ENCODE data around the gene ANGEL1.

The ANGEL1 gene

GRCh38 chr14:76779221-76780057, 33.2 kb downstream of the ANGEL1 start:
- no peak for DNase-seq (ENCODE audit: low spot score)

DNA sequence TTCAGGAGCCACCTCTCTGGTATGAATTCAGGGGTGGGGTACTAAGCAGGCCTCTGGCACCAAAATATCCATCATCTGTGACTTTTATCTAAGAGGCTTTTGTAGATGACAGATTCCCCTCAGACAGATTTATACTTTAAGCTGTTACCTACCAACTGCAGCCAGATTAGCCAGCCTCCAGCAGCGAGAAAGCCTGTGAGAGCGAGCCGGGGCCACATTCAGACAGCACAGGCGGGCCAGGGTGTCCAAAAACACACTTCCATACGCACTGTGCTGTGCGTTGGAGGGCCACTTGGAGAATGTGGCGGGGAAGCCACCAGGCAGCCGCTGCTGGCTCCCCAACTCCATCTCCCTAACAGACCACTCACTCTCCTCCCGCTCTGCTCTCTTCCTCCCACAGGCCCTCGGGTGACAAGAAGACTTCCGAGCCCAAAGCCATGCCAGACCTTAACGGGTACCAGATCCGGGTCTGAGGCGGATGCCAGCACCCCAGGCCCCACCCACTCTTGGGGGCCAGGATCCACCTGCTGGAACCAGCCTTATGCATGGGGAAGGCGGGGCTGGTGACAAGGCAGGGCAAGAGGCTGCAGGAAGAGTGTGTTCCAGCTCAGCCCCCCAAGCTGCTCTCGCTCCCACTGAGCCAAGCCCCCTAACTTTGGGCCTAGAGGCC, 34.0 kb downstream of the ANGEL1 start:
- no peak for DNase-seq (ENCODE audit: low spot score)

DNA sequence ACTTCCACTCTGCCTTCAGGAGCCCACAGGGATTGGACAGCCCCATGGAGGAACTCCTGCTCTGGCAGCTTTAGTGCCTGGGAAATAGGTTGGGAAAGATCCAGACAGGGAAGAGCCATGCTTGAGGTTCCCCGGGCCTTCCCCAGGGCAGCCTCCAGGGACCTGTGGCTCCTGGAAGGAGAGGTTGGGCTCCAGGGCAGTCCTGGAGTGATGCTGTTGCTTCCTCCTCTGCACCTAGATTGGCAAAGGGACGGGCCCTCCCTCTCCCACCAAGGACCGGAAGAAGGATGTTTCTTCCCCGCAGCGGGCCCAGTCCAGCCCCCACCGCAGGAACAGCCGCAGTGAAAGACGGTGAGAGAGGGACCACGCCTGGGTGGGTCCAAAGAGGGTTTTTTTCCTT, 35.0 kb downstream of the ANGEL1 start:
- no peak for DNase-seq (ENCODE audit: low spot score)

GRCh38 chr14:76776428-76777251, 36.0 kb downstream of the ANGEL1 start:
- DNase-seq (ENCODE audit: low spot score), result no peak

DNA sequence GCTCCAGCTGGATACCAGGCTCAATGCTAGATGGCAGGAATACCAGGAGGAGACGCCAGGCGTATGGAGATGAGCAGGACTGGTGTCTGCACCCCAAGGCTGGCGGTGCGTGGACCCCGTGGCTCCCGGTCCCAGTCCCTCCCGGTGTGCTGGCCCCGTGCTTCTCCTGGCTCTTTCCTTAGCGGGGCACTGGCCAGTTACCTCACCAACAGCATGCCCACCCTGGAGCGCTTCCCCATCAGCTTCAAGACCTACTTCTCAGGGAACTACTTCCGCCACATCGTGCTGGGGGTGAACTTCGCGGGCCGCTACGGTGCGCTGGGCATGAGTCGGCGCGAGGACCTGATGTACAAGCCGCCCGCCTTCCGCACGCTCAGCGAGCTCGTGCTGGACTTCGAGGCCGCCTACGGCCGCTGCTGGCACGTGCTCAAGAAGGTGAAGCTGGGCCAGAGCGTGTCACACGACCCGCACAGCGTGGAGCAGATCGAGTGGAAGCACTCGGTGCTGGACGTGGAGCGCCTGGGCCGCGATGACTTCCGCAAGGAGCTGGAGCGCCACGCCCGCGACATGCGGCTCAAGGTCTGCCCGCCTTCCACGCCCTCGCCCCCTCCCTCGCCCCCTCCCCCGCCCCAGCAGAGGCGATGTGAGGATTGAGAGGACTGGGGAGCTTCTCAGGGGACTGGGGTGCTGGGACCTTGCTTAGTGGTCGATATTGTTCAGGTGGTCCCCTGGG, 36.8 kb downstream of the ANGEL1 start:
- no peak for DNase-seq (ENCODE audit: low spot score)

GRCh38 chr14:76774821-76775694, 37.6 kb downstream of the ANGEL1 start:
- DNase-seq (ENCODE audit: low spot score), result no peak

DNA sequence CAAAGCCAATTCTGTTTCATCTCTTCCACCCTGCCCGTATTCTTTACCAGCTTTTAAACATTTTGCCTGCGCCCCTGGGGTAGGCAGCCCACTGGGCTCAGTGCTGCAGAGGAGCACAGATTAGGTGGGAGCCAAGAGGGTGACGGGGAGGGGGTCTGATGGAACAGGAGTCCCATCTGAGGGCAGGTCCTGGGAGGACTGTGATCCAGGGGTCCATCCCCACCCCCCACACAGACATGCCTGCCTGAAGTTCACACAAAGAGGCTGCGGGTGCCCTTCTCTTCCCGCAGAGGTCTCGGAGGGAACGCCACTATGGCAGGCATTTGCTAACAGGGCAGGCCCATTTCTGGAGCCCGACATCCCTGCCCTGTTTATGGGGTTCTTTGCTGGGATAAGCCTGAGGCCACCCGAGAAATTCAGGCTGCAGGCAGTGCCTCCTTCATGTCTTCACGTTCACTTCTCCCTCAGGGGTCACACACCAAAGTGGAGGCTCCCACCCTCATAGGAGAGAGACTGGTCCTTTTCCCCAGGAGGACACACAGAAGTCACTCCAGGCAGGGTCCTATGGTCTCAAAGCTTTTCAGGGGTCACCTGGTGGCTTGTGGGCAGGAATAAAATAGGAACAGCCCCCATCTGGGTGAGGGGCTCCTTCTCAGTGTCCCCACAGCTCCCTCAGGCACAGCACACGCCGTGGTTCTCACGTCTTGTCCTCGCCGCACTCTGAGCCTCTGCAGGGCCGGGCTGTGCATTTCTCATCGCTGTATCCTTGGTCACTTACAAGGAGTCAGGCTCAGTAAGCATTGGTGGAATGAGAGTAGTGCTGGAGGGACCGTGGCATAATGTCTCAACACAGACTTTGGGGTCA, 38.5 kb downstream of the ANGEL1 start:
- DNase-seq (ENCODE audit: low spot score), result no peak

DNA sequence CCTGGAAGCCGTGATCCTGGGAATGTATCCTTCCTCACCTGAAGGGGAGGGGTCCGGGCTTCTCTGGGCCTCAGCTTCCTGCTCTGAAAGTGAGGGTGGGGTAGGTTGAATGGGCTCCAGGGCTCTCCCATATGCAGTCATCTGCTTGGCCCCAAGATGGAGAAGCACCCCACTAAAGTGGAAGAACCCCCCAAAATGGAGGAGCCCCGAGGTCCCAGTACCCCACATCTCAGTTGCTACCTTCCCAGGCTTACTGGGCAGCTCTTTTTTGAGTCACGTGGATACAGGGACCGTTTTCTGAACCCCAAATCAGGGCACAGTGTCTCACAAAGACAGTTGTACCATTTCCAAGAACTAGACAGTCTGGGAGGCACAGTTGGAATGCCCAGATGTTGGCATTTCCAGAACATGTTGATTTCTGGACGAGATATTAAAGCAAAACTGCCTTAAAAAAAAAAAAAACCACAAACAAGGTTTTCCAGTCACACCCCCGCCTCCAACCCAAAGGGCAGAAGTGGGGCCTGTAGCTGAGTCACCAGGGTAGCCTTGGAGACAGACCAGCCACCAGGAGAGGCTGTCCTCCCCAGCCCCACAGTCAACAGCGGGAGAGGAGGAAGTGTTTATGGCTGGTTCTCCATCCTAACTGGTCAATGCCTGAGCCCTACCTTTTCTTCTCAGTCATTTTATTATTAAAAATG, 39.3 kb downstream of the ANGEL1 start:
- DNase-seq (ENCODE audit: low spot score), result peak; percentile 18

GRCh38 chr14:76772300-76773187, 40.1 kb downstream of the ANGEL1 start:
- DNase-seq (ENCODE audit: low spot score), result no peak

DNA sequence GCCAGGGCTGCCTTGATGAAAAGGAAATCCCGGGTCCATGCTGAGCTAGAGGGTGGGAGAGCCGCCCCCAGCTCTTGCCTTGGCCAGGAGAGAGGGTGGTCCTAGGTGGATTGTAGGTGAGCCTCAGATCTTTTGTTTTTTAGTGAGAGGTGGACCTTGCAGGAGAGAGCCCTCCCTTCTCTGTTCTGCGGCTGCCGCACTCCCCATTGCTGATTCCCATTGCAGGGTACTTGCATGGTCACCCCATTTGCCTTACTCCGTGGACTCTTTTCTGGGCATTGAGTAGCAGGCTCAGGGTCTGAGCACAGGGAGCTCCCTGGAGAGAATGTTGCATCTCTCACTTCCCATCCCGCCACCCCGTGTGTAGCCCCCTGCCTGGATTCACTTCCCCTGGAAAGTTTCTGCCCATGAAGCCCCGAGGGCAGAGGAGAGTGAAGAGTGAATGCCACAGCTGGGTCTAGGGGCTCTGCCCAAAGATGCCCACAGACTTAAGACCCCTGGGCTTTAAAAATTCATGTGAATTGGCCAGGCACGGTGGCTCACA, 41.2 kb downstream of the ANGEL1 start:
- DNase-seq (ENCODE audit: low spot score), result no peak

DNA sequence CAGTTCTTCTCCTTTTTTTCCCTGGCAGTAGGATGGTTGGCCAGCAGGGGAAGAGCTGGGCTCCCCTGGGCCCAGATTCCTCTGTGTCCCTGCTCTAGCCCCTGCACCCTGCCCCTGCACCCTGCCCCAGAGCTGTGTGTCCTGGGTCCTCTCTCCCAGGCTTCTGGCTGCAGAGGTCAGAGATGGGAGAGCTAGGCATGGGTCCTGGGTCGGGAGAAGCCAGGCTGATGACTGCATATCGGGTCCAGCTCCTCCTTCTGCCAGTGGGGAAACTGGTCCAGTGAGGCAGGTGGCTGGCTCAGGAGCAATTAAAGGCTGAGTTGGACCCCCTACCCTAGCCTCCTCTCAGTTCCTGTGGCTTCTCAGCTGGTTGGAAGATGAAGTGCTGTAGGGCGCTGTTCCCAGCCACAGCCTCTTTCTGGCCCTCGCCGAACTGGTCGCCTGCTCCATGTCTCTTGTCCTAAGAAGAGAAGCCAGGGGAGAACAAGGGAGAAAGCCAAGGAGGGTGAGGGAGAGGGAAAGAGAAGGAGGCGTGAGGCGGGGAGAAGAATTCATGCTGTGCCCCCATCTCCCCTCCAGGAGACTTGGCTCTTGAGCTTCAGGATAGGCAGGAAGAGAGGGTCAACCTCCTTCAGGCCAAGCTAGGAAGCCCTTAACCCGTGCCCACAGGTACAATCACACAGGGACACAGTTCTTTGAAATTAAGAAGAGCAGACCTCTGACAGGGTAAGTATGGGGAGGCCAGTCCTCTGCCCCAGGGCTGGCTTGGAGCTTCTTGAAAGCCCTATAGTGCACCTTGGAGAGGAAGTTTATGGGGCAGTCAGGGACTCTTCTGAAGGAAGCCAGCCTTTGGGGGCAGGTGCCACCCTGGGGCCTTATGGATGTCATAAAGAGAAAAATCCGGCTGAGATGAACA, 41.9 kb downstream of the ANGEL1 start:
- no peak for DNase-seq (ENCODE audit: low spot score)

DNA sequence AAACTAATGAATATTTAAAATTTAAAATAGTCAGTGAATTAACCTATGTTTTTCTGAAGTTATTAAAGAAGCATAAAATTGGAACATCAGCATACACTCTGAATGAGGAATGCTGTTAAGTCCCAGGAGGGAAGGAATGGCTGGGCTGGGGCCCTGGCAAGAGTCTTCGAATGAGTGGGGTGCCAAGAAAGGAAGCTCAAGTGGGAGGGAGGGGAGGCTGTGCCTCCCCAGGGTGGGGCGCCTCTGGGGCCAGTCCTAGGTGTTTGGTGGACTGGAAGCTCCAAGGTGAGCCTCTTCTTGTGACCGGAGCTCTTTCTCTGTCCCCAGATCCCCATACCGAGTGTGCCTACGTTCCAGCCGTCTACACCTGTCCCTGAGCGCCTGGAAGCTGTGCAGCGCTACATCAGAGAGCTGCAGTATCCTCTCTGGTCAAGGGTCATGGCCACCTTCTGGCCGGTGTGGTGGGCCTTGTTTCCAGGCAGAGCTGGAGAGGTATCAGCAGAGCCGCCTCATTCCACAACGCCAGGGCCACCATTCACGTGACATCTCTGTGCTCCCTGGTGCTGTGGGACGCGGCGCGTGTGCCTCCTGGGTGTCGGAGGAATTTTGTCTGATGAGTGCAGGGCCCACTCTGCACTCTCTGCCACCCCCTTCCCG, 42.9 kb downstream of the ANGEL1 start:
- DNase-seq (ENCODE audit: low spot score), result no peak

DNA sequence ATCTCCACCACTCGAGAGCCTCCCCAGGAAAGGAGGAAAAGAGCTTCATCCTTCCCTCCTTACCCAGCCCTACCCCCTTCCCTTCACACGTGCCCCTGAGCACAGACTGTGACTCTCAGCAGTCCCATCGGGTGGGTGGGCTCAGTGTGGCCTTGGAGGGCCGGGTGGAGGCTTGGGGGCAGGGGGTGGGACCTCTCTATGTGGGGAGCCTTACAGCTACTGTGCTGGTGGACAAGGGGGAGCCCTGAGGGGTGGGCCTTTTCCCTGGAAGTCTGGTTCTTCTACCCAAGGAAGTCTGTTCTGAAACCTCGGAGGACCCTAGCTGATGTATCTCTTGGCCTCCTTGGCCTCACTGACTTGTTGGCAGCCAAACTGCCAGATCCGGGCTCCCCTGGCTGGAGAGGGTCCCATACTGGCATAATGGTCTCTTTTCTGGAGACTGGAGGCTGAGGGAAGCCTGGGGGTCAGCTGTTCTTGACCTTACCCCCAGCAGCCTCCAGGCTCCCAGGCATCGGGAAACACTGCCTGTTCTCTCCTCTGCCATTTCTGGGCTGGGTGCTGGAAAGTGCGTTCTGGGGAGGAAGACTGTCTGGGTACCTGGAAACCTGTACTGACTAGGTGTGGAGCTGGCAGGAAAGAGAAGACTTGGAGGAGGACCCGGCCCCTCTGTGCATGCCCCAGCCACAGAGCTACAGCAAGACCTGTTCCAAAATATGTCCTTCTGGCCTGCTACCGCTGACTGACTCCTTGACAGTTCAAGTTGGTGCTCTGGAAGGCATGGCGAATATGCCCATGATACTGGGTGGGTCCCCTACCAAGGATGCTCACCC, 43.8 kb downstream of the ANGEL1 start:
- no peak for DNase-seq (ENCODE audit: low spot score)

DNA sequence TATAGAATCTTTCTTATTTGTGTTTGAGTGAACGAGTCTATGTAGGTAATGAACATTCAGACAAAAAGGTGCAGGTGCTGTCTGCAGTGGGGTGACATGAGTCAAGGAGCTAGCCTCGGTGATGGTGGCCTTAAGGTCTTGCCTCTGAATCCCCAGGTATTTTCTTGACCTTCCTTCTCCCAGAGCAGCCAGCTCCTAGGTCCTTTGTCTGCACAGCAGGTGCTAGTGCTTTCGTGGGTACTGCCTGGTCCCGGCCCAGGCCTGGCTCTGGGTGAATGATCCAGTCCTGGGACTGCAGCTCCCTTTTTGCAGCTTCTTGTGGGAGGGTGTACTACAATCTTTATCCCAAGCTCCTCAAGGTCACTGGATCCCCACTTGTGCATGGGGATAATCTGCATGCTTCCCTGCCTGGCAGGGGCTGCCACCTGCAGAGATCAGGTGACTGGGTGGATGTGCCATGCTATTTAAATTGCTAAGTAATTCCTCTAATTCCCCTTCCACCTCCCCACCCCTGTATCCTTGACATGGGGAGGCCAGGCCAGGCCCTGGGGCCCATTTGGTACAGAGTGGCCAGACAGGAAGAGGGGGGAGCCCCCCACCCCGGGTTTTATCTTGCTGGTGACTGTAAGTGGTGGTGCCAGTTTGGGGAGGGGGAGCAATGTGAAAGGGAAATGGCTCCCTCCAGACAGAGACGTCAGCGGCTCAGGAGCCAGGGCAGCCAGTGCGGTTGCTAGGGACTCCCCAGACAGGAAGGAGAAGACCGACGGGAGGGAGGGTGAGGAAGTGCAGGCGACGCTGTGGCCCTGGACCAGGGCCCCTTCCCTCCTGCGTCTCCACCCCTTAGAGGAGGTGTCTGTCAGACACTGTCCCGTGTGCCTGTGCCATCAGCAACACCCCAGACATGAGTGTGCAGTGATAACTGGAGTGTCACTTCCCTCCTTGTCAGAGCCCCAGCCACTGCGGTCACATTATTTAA, 44.7 kb downstream of the ANGEL1 start:
- peak; percentile 75 for DNase-seq (ENCODE audit: low spot score)

Data from activated CD4-positive, alpha-beta T cell treated with anti-CD3 and anti-CD28 coated beads, Interleukin-2, Interleukin-4, amounts not matched to agents 100 ng/mL and 50 ng/mL, durations not matched to agents 16 hours and 8 hours (primary cell).